ENCODE results near the gene HOTAIR.

HOTAIR gene

GRCh38 chr12:54000116-54001114 lies 25.7 kb upstream of the HOTAIR start, which contains the start of gene HOXC9:
TSS of gene HOXC9 (plus strand) at chr12:54000161. CDS start at chr12:54000189, 28 bp downstream.
- DNase-seq (ENCODE audit: low read depth, low spot score), result no peak

DNA sequence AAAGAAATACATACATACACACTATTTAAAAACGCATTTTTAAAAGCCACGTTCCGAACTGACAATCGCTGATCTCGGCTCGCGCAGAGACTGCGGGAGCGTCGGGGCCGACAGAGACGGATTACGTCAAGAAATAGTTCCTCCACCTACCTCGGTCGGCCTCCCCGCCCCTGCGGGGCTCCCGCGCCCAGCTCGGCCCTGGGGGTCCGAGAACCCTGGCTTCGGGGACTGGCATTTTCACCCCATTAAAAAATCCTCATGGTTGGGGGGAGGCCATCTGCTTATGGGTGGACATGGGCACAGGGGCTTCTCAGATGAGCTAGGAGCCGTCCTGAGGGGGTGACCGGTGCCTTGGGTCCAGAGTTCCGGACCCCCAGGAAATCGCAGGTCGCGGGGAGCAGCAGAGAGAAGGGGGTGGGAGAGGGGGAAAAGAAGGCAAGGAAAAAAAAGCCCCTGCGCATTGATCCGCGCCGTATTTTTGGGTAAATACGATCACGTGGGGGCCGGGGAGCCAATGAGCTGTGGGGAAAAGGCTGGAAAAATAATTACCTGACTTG lies 24.9 kb upstream of the HOTAIR start:
- DNase-seq (ENCODE audit: low read depth, low spot score), result no peak

DNA sequence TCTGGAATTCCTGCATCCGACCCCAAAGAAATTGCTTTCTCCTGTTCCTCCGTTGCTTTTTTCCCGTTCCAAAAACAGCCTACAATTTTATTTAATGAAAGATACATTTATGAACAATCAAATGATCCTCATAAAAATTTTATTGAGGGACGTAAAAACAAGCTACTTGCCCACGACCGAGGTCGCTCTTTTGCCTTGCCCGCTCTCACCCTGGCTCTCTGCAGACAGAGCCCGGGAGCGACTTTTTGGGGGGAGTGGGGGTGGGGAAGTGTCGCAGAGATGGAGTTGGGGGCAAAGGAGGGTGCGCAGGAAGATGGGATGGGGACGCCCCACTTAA lies 24.1 kb upstream of the HOTAIR start:
- no peak for DNase-seq (ENCODE audit: low read depth, low spot score)

DNA sequence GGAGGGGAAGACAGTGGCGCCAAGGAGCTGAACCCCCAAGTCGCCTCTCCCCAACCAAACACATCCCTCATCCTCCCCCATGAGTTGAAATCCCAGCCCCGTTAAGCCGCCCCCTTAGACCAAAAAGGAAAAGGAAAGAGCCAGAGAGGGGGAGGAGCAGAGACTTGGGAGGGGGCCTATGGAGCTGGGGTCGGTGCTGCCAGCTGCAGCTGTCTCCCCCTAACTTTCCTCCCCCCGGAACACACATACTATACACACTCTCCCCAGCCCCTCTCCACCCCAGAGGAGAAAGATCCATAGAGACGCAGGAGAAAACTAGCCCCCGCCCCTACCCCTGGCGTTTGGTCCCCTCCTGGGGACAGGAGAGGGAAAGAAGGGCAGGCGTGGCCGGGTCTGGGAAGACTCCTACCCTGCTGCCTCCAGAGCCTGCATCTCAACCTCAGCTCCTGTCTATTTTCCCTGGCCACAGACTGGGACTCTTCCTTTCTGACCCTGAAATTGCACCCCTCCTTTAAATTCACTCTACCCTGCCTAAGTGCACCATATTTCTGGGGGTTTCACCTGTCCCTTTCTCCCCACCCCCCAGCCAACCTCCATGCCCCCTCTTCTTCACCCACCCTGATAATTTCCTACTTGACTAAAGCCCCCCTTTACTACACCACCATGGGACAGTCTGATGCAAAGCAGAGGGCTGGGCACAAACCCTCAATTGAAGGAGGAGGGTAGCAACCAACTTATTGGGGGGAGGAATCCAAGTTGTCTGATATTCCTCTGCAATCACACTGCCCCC lies 23.6 kb upstream of the HOTAIR start:
- DNase-seq (ENCODE audit: low read depth, low spot score), result no peak

DNA sequence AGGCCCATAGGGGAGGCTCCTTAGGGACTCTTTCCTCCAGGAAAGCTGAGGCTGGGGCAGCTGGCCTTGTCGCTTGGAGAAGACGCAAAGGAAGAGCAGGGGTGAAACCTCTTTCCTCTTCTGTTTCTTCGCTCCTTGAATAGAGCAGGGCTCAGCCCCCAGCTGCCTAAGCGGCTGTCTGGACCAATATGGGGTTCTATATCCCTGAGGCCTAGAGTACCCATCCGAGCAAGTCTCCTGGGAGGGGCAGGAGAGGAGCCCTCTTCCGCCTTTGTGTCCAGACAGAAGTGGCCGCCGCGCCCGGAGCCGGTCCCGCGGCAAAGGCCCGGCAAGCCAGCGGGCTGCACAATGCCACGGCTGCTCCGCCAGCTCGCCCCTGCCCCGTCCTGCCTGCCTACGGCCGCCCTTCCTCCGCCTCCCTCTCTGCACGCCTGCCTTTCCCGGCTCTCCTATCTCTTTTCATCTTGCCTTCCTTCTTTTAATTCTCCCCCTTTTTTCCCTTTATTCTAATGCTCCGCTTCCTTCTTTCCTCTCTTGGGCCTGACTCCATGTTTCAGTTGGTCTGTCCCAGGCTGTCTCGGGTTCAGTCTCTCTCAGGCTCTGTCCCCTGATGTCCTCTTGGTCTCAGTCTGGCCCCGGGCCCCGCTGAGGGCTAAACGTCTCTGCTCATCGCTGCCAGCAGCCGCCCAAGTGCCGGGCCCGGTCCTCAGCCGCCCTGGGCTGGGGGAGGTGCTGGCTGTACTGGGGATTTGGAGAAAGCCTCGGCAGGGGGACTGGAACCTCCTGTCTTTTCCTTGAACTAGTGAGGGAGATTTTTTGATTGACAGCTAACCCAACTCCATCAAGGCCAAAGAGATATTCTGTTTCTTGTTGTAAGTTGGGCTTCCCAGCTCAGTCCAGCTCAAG lies 22.7 kb upstream of the HOTAIR start:
- DNase-seq (ENCODE audit: low read depth, low spot score), result no peak

GRCh38 chr12:53996240-53997203 lies 21.8 kb upstream of the HOTAIR start:
- DNase-seq (ENCODE audit: low read depth, low spot score), result no peak

- DNase-seq (ENCODE audit: low read depth, low spot score), result no peak
Observed at GRCh38 chr12:53995378-53996239, 20.9 kb upstream of the HOTAIR start.

DNA sequence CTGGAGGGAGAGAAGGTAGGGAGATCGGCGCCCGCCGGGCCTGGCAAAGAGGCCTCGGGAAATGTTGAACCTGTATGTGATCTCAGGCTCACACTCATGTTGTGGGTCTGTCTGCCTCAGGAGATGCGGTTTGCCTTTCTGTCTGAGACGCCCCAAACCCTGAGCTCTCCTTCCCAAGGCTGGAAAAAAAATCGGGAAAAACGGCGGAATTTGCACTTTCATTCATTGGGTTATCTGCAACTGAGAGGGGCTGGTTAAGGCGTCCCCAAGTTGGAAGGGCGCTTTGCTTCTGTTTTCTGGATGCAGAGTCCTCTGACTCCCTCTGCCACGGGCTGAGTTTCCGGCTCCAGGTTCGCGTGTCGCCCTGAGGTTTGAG lies 20.2 kb upstream of the HOTAIR start:
- no peak for DNase-seq (ENCODE audit: low read depth, low spot score)

GRCh38 chr12:53994264-53995001 lies 19.7 kb upstream of the HOTAIR start:
- no peak for DNase-seq (ENCODE audit: low read depth, low spot score)

GRCh38 chr12:53994009-53994263 lies 19.2 kb upstream of the HOTAIR start:
- DNase-seq (ENCODE audit: low read depth, low spot score), result no peak

DNA sequence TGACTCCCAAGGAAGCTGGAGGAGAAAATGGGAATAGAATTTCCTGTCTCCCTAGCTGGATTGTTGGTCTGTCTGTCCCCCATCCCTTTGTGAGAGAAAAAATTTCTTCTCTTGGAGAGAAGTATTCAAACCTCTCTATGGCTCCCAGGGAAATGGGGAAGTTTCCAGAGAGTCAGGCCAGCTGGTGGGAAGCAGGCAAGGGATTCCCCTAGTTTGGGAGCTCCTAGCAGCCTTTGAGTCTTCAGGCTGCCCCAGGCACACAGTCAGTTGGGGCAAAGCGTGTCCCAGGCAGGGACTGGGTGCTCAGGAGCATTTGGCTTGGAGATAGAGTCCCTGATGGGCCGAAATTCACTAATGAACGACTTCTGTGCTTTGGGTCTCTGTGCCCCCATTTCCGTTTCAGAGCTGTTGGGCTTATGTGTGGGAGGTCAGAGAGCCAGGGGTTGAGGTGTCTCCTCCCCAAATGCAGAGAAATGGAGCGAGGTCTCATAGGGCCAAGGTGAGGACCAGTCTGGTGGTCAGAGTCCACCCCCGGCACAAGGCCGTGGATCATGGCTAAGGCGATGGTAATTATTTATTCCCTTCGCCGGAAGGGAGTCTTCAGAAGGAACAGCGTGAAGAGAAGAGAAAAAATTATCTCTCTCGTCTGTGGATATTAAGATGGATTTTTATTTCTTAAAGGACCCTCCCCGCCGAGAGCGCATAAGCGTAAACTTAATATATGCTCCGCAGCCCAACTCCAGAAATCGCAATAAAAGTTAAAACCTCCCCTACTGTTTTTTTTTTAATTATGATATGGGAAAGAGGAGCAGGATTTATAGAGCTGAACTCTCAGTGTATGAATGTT lies 18.6 kb upstream of the HOTAIR start:
- DNase-seq (ENCODE audit: low read depth, low spot score), result no peak

DNA sequence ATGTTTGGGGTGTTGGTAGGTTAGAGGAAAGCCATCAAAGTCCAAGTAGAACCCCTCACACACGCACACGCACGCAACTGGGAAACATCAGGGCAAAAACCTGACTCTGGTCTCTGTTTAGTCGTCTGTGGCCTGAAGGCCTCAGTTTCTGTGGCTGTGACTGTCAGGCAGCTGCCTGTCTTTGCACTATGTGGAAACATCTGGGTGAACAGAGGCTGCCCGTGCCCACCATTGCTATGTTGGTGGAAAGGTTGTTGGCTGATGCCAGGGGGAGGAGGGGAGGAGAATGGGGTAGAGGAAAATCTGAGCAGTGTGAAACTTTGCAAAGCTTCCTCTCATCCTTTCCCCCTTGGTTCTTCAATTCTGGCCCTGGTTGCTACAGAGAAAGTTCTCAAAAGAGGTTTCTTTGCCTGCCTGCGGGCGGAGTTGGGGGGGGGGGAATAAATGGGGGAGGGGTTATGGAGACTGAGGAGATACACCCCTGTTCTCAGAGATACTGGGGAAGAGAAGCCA lies 17.7 kb upstream of the HOTAIR start:
- no peak for DNase-seq (ENCODE audit: low read depth, low spot score)

DNA sequence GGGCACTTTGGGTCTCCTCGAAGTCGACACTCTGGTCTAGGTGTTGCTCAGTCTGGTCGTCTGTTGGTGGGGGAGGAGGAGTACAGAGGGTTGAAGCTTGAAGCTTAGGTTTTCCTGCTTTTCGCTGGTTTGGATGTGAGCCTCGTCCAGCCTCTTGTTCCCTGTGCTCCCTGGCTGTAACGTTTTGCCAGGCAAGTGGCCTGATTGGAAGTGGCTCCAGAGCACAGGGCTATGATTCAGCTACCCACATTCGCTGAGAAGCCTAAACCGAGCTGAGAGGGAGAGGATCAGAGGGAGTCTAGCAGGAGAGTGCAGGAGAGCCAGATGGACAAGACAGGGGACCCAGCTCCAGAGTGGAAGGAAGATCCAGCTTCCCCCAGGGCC lies 16.3 kb upstream of the HOTAIR start:
- DNase-seq (ENCODE audit: low read depth, low spot score), result no peak

DNA sequence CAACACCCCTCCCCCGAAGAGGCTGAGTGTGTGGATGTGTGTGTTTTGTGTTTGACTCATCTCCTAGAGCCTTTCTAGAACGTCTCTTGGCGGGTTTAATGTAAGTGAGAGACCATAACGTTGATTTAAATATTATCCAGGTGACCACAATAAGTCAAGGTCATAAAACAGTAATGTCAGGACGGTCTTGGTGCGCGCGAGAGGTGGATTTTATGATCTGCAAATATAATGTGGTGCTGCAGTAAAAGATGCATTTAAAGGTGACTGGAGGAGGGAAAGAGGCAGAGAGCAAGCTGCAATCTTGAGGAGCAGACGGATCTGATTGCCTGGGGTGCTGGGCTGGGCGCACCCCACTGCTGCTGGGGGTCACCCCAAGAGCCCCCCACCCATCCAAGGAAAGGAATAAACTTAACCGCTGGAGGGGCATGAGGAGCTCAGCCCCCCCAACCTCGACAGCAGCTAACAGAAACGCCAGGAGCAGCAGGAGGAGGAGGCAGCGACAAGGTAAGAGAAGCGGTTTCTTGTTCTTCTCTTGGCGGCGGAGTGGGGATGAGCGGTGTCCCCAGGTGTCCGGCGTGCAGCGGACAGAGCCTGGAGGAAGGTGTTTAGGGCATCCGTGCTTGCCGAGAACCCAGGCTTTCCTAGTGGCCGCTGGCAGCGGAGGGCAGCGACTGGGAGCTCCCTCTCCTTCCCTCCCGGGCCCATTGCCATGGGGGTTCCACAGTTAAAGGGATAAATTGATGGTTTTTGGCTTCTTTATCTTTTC lies 15.7 kb upstream of the HOTAIR start:
- DNase-seq (ENCODE audit: low read depth, low spot score), result no peak

DNA sequence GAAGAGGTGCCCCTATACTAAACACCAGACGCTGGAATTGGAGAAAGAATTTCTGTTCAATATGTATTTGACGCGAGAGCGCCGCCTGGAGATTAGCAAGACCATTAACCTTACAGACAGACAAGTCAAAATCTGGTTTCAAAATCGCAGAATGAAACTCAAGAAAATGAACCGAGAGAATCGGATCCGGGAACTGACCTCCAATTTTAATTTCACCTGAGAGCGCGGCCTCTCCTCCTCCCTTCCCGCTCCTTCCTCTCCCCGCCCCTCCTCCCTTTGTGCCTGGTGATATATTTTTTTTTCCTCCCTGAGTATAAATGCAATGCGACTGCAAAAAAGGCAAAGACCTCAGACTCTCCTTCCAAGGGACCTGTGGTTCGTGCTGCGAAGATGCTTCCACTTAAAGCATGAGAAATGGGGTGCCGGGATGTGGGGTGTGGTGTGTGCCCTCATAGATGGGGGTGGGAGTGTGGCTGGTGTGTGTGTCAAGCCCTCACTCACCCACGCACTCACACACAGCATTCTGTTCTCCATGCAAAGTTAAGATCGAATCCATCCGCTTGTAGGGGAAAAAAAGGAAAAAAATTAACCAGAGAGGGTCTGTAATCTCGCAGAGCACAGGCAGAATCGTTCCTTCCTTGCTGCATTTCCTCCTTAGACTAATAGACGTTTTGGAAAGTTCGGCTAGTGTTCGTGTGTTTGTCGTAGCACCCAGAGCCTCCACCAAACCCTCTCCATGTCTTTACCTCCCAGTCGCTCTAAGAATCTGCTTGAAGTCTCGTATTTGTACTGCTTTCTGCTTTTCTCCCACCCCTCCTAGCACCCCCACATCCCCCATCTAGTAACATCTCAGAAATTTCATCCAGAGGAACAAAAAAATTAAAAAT lies 14.7 kb upstream of the HOTAIR start:
- DNase-seq (ENCODE audit: low read depth, low spot score), result no peak
